Right lung (tissue), 10 donors: Measurements from ENCODE around the gene ZDHHC7. TPM values are rescaled to one million over a fixed set of nuclear protein-coding genes. Genes with fewer than 3 reads are reported as not detected.
"Not testable (repeated sequence)": the region's sequence is repeated elsewhere in the genome, so short reads cannot be mapped to it uniquely, and the experiment has no call there.

Source experiments
- DNase-seq, 2 donors: peaks; one replicate each; pipeline ENCODE4 v3.0.0-alpha.2; 2013
- long read RNA-seq, 8 donors: transcript quantifications; one replicate each; lab custom pipeline, GENCODE V29; 2026
- polyA plus RNA-seq, 5 donors: library from polyadenylated mRNA; unstranded; fragments of 120-200 nt; gene quantifications; one replicate each; pipeline versions ENCODE4 v1.2.1 to v1.2.3, GENCODE V29; 2013; ENCODE audit warnings: inconsistent platforms in 1 of 5, low replicate concordance in 1 of 5; ENCODE audit not compliant: insufficient read length in 5 of 5, insufficient read depth in 1 of 5

Gene ZDHHC7, protein sequence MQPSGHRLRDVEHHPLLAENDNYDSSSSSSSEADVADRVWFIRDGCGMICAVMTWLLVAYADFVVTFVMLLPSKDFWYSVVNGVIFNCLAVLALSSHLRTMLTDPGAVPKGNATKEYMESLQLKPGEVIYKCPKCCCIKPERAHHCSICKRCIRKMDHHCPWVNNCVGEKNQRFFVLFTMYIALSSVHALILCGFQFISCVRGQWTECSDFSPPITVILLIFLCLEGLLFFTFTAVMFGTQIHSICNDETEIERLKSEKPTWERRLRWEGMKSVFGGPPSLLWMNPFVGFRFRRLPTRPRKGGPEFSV
- 10 to 100 TPM; 52.9 to 68.4 (median 59.7) TPM for polyA plus RNA-seq
- long read RNA-seq, donor 1, transcript ZDHHC7-201 (8 exons, 3,442 nt), result major isoform, 10 of 34 reads
- long read RNA-seq, donor 1, partial matches to known transcripts, result 21 of 34 reads
- long read RNA-seq, donor 1, other reads (novel, unspliced or antisense), result 0 of 34 reads
- long read RNA-seq, donor 2, transcript ZDHHC7-201 (8 exons, 3,442 nt), result major isoform, 8 of 9 reads
- long read RNA-seq, donor 2, partial matches to known transcripts, result 0 of 9 reads
- long read RNA-seq, donor 2, other reads (novel, unspliced or antisense), result 0 of 9 reads
- long read RNA-seq, donor 3, transcript ZDHHC7-201 (8 exons, 3,442 nt), result major isoform, 7 of 29 reads
- long read RNA-seq, donor 3, partial matches to known transcripts, result 21 of 29 reads
- long read RNA-seq, donor 3, other reads (novel, unspliced or antisense), result 0 of 29 reads
- long read RNA-seq, donor 4, transcript ZDHHC7-201 (8 exons, 3,442 nt), result major isoform, 11 of 32 reads
- long read RNA-seq, donor 4, partial matches to known transcripts, result 18 of 32 reads
- long read RNA-seq, donor 4, other reads (novel, unspliced or antisense), result 0 of 32 reads
- long read RNA-seq, donor 5, transcript ZDHHC7-201 (8 exons, 3,442 nt), result major isoform, 10 of 11 reads
- long read RNA-seq, donor 5, partial matches to known transcripts, result 0 of 11 reads
- long read RNA-seq, donor 5, other reads (novel, unspliced or antisense), result 0 of 11 reads
- long read RNA-seq, donor 6, transcript ZDHHC7-205 (5 exons, 582 nt), result minor isoform, 5 of 40 reads
- long read RNA-seq, donor 6, transcript ZDHHC7-201 (8 exons, 3,442 nt), result major isoform, 16 of 40 reads
- long read RNA-seq, donor 6, partial matches to known transcripts, result 15 of 40 reads
- long read RNA-seq, donor 6, other reads (novel, unspliced or antisense), result 0 of 40 reads
- long read RNA-seq, donor 7, transcript ZDHHC7-201 (8 exons, 3,442 nt), result major isoform, 7 of 10 reads
- long read RNA-seq, donor 7, partial matches to known transcripts, result 0 of 10 reads
- long read RNA-seq, donor 7, other reads (novel, unspliced or antisense), result 0 of 10 reads
- long read RNA-seq, donor 8, transcript ZDHHC7-201 (8 exons, 3,442 nt), result major isoform, 5 of 5 reads
- long read RNA-seq, donor 8, partial matches to known transcripts, result 0 of 5 reads
- long read RNA-seq, donor 8, other reads (novel, unspliced or antisense), result 0 of 5 reads

DNA sequence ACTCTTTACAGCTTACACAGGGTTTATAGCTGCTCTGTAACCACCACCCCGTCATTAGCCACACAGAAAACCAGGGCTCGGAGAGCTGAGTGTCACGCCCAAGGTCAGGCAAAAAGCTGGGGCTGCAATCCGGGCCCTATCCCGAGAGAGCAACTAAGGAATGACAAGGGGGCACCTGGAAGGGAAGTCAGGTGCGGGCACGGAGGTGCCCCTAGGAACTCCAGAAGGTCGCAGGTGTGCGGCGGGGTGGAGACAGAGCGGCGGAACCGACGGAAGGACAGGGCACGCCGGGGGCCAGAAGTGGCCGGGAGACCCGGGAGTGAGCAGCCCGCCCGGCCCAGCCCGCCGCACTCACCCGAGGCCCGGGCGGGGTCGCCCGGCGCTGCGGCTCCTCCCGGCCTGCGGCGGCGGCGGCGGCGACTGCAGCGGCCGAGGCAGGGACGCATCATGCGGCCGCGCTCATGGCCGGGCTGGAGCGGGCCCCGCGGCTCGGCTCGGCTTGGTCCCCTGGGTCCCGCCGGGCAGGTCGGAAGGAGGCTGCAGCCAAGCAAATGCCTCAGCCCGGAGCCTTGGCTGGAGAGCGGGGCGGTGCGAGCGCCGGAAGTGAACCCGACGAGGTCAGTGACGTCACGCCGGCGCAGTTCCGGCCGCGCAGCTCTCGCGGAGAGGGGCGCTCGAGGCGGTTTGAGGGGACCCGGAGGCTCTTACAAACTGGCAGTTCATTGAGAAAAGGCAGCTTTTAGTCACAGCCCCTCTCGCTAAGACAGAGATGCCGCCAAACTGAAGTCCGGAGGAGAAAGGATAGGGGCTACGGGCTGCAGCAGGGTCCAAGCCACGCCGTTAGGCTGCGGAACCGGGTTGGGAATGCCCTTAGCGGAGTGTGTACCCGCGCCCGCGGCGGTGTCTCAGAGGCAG, at the start of gene ZDHHC7:
ZDHHC7 (minus strand) TSS at position 605 of the 915 bp plus-strand sequence. CDS start 20,917 bp downstream, outside the sequence.
- peak; percentile 91 to 92 for DNase-seq

DNA sequence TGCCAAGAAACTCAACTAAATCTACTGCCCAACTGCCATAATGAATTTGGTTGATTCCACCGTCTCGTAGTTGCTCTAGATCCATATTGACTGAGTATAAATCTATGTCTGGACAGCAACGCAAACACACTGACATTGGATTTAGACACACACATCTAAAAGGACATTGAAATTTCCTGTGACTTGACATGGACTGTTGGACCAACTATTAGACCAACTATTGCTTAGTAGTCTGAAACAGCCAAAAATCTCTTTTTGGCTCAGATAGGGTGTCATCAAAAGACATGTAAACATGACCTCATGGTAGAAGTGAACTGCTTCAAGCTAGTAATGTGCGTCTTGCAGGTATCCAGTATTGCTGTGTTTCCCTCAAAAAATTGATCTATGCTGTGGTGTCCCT, 47.6 kb upstream of the ZDHHC7 start:
- DNase-seq, result no peak

DNA sequence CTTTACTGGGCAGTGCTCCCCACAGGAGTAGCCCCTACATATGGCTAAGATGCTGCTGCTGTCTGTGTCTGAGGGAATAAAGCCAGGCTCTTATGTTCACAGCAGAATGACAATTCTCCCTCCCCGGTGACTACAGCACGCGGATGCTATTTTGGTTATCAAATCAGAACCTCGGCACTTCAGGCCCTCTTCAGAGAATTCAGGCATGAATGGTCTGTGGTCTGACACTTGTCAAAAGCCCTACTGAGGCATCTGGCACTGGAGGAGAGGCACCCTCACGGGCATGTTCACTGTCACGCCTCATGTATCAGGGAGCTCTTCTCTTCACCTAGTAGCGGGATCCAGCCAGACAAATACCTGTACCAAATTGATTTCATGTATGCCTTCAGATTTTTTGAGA, 46.6 kb upstream of the ZDHHC7 start:
- DNase-seq, result no peak

DNA sequence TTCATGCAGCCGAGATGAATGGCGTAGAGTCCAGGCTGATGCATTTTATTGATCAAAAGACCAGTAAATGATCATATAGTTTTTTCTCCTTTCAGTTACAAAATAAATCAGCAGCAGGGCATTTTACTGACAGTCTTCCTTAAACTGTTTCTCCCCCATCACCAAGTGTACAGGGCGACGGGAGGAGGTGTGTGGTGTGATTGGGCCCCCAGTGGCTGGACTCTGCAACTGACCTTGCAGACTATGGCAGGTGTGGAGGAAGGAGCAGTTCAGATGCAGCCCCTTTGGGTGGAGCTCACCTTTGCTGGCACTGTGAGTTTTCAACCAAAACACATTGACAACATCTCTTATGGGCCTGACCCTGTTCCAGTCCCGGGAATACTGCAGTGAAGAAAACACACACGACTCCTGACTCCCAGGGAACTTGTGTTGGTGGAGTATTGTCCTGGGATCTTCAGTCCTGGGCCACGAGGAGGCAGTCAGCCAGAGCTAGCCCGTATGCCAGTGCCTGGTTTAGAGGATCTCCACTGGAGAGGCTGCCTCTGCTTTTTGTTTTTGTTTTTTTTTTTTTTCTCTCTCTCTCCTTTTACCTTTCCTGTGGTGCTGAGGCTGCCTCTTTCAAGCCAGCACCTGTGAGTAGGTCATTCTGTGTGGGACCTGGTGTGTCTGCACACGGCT, 46.0 kb upstream of the ZDHHC7 start:
- DNase-seq, result no peak

DNA sequence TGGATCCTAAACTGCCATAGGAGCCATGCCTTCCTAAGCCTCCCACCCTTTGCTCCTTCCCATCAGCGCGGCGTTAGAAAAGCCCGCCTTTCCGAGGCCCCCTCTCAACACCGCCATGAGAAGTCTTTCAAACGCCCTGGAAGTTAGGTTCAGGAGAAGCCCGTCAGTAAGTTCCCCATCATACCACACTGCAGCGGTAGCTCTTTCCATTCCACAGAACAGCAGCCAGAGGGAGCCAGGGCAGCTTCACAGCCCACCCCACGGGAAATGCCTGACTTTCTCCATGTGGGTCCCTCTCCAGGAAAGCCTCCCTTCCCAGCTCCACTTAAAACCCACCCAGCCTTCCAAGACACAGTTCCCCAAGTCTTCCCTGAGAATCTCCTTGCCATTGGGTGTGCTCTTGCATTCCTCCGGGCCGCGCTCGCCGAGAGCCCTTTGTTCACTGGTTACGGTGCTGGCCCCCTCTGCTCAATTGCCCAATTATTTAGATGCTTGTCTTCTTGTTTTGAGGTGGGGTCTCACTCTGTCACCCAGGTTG, 44.9 kb upstream of the ZDHHC7 start:
- no peak for DNase-seq

DNA sequence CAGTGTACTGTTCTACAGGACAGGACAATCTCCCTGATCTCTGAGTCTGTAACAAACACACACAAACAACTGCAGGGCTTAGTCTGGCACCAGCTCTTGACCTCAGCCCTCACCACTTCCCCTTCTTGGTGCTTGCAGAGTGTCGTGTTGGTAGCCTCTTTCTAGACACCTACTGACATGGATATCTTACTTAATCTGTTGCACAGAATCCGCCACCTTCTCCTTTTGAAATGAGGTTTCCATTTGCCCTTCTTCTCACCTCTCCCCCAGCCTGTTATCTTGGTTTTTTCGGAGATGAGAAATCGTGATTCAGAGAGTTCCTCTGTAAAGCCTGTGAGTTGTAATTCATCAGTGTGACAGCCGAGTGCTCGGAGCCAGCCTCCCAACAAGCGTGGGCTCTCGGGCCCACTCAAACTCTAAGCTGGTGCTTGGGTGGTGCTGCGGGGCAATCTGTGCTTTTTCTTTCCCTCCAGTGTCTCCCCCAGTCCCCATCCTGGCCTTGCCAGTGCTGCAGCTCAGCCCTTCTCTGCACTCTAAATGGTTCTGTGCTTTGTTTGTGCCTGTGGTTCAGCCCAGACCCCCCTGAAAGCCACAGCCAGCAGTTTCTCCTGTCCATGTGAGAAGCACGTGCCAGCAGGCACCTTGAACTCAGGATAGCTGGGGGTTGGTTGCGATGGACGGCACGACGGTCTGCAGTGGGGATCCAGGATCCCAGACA, 44.3 kb upstream of the ZDHHC7 start:
- DNase-seq, result no peak

DNA sequence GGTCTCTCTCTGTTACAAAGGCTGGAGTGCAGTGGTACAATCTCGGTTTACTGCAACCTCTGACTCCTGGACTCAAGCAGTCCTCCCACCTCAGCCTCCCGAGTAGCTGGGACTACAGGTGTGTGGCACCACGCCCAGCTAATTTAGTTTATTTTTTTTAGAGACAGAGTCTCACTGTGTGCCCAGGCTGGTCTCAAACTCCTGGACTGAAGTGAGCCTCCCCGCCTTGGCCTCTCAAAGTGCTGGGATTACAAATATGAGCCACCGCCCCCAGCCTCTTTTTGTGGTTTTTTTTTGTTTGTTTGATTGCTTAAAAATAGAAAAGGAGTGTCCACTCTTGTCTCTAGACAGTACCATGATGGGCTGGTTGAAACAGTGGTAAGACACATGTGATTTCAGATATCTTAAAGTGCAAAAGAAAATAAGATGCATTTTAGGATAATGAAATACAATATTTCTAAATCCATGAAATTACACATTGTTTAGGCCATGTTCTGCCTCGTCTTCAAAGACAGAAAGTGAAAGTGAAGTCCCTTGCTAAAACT, 43.7 kb upstream of the ZDHHC7 start:
- DNase-seq, result no peak

DNA sequence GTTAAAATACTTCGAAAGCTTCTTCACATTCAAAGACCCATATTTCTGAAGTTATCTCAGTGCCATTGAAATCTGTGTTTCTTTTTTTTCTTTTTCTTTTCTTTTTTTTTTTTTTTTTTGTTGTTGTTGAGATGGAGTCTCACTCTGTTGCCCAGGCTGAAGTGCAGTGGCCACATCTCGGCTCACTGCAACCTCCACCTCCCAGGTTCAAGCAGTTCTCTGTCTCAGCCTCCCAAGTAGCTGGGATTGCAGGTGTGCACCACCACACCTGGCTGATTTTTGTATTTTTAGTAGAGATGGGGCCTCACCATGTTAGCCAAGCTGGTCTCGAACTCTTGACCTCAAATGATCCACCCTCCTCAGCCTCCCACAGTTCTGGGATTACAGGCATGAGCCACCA, 43.0 kb upstream of the ZDHHC7 start:
- DNase-seq, result not testable (repeated sequence)

DNA sequence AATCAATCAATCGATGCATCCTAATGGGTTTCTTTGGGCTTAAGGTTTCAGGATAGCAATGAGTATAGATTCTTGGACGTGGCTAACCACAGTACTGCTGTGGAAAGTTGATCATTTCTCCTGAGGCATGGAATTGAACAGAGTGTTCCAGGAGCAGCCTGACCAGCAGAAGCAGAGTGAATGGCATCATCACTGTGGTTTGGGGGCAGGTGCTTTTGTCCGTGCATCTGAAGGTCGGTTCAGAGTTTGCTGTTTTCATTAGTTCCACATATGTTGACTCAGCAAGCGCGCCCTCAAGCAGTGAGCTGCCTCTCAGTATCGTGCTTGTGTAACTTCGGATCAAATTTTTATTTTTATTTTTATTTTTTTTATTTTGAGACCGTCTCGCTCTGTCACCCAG, 41.2 kb upstream of the ZDHHC7 start:
- no peak for DNase-seq

DNA sequence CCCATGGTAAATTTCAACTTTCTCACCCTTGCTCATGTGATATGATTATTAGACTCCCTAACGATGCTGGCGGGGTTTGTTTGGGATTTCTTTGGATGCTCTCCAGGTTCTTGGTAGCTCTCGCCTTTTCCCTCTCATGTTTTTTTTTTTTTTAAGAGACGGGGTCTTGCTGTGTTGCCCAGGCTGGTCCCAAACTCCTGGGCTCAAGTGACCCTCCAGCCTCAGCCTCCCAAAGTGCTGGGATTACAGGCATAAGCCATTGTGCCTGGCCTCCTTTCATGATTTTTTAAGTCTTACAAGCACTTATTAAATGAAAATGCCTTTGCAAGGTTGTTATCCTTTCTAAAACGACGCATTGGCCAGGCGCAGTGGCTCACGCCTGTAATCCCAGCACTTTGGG, 40.3 kb upstream of the ZDHHC7 start:
- DNase-seq, result no peak

DNA sequence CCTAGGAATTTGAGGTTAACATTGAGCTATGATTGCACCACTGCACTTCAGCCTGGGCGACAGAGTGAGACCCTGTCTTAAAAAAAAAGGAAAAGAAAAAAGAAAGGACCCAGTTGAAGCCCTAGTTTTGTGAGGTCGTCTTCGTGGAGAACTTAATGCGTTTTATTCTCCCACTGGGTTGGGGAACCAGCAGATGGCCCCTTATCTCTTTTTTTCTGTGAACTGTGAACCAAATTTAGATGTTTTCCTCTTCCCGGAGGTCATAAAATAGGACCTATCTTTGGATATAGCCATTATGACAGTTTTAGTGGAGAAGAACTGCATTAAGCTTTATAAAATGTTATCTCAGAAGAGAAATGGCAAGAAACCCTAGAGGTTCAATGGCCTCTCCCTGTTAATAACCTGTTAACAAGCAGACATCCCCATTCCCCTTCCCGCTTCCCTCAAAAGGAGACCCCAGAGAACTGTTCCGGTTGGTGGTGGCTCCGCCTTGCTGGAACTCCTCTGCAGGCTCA, 39.8 kb upstream of the ZDHHC7 start:
- no peak for DNase-seq

DNA sequence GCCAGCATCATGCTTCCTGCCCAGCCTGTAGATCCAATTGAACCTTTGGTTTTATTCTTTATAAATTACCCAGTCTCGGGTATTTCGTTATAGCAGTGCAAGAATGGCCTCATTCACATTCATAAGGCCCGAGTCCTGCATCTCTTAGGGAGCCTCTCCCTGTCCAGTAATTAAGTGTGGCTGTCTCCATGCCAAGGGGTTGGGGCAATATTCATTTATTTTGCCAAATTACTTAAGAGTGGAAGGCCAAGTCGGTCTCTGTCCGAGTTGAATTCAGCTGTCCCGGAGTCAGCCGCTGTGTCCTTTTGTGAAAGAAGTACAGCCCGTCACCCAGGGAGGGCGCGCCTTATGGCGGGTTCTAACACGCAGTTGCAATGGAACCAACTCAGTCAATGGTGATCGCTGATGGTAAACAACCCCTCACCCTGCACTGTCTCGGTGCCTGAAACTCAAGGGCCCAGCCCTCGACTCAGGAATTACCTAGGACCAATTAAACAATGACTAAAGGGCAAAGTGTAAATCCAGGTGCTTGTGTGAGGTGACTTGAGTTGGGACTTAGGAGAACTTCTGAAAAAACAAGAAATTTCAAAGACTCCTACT, 38.5 kb upstream of the ZDHHC7 start:
- DNase-seq, result peak; percentile 84 to 86

DNA sequence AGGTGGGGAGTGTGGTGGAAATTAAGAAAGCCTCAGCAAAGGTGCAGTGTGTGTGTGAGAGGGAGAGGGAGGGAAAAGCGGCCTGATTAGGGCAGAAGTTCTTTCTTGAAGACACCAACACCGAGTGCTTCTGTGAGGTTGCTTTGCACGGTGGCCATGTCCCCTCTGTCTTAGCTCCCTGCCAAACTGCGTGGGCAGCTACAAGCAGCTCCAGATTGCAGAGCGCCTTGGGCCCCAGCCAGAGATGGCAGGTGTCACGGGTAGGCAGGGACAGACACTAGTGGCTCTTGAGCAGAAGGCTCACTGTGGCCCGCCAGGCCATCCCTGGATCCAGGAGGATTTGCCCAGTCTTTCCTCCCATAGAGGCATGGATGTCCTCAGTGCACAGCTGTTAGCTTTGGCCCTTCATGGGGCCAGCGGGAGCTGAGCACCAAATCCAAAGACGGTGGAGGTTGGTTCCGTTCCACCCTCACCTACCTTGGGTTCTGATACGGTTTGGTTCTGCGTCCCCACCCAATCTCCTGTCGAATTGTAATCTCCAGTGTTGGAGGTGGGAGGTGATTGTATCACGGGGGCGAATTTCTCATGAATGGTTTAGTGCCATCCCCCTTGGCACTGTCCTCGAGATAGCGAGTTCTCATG, 37.7 kb upstream of the ZDHHC7 start:
- DNase-seq, result no peak

DNA sequence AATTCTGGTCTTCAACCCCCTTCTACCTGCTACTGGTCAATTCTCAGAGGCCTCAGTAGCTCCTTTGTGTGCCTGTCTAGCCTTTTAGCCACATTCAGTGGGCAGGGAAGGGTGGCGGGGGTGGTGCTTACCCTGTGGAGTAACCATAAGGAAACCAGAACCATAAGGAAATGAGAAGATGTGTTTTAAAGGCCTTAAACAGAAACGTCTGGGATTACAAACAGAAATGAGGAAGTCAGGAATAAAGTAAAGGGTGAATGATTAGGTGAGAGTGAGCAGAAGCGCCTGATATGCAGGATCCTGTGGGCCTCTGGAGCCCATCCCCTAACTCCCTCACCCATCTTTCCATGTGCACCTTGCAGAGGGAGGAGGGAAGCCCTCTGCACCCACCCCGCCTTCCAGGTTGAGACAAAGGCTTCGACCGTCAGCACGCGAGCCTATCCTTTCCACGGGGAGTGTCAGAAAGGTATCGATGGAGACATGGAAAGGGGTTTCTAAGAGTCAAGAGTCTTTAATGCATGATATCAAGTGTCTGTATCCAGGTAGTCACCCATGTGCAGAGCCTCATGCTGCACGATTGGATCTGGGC, 36.6 kb upstream of the ZDHHC7 start:
- no peak for DNase-seq

DNA sequence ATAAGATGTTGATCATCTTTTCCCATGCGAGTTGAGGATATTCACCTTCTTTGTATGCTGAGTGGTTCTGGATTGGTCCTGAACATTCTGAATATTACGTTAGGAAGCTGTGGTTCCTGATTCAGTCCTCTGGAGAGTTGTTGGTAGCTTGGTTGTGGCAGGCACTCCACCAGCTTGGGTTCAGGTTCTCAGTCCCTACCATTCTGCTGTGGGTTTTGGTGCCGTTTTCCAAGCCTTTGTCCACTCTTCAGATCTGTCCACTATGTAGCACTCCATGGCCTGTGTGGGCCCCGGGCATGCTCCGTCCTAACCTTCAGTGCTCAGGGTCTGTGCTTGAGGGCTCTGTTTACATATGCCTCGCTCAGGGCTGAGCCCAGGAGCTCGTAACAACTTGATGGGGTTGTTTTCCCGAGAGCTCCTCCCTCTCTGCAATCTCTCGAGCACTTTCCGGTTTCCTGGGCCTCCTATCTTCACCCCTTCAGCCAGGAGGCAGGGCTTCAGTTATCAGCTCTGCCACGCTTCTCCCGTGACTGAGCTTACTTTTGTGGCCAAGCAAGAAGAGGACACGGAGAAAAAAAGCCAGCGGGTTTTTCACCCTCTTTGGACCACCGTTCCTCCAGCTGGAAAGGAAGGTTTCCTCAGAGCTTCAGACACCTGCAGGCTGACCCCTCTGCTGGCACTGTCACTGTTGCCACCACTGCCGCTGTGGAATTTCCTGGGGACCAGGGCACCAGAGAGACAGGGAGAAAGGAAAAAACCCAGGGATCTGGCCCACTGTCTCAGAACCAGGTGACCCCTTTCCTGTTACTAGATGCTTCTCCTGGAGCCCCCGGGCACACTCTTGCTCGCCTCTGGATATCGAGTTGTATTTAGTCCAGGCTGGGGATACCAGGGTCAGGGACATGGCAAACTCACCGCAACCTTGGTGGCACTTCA, 35.9 kb upstream of the ZDHHC7 start:
- no peak for DNase-seq
